ENCODE data around the gene ALPK1. TPM values are rescaled to one million over a fixed set of nuclear protein-coding genes. Genes with fewer than 3 reads are reported as not detected.
A peak's percentile ranks its signal among the peaks of the same experiment; 100 is the strongest.

Gene ALPK1
- polyA plus RNA-seq, 1 of the 3 experiments (the other 2 are of a cell fraction) = 2.8 TPM

- no peaks in the 10 kb centered on the region for H3K79me2 ChIP-seq (ENCODE audit: insufficient read depth)
These were observed 21.3 kb downstream of the ALPK1 start for GRCh38 chr4:112318239-112319142.

GRCh38 chr4:112321776-112322684 lies 24.9 kb downstream of the ALPK1 start:
- Histone ChIP-seq H3K79me2 (ENCODE audit: insufficient read depth) (no peaks in the 10 kb centered on the region), H3K9me3 (no peaks in the 10 kb centered on the region), H3K27ac (ENCODE audit: low read depth in 2 of 2, low read length in 1 of 2) (no peak overlapping the region), H3K27me3 (ENCODE audit: insufficient read depth) (no peaks in the 10 kb centered on the region), H3K9me2 (no peaks in the 10 kb centered on the region), H3K4me3 (ENCODE audit: low read depth in 2 of 2, low read length in 1 of 2) (no peak overlapping the region; a peak in 2 of 4 replicates), H3K4me1 (ENCODE audit: control insufficient read depth in 1 of 2, insufficient read depth in 2 of 2, low read depth in 1 of 2, low read length in 1 of 2) (peaks cover 0 to 12% of the 10 kb centered on the region in 2 experiments; a peak in 2 of 4 replicates), H4K20me1 (ENCODE audit: insufficient read depth) (no peaks in the 10 kb centered on the region), H3K36me3 (replicated peaks in 1 of 2; ENCODE audit: control insufficient read depth in 1 of 2, insufficient read depth in 2 of 2, low read length in 1 of 2) (no peaks in the 10 kb centered on the region), H3K9ac (no peak overlapping the region), H3F3A (replicated peaks; ENCODE audit: insufficient read depth) (no peaks in the 10 kb centered on the region), H3K4me2 (no peak overlapping the region), H2AFZ (ENCODE audit: low read depth) (no peak overlapping the region)
- CTCF ChIA-PET = interaction anchor here (0.6 to 3.4 kb wide), 33 partner anchors 9 to 715 kb away, joined by 3 to 16 read pairs (median 3); partner anchors contain the start of gene FAM241A
- TF ChIP-seq EZH2phosphoT487 (IDR thresholded peaks at IDR 0.05; ENCODE audit: borderline replicate concordance, low read depth) = no peak
- TF ChIP-seq IRF3 (IDR thresholded peaks at IDR 0.05; ENCODE audit: low read depth, low read length) = no peak
- no peak for TF ChIP-seq YY1 (IDR thresholded peaks at IDR 0.05; ENCODE audit: low read depth)
- peak; percentile 98 for TF ChIP-seq CTCF (IDR thresholded peaks at IDR 0.05)
- TF ChIP-seq SMC3 (IDR thresholded peaks at IDR 0.05; ENCODE audit: low read depth, low read length) = peak; percentile 54
- TF ChIP-seq TCF12 (IDR thresholded peaks at IDR 0.05) = no peak
- TF ChIP-seq SIN3A (IDR thresholded peaks at IDR 0.05; ENCODE audit: borderline replicate concordance, low read depth, low read length) = no peak
- no peak for TF ChIP-seq TEAD4 (IDR thresholded peaks at IDR 0.05; ENCODE audit: borderline replicate concordance, insufficient read depth)
- no peak for TF ChIP-seq MAX (IDR thresholded peaks at IDR 0.05; ENCODE audit: low read depth)
- no peak for TF ChIP-seq TAF1 (IDR thresholded peaks at IDR 0.05; ENCODE audit: borderline replicate concordance, low read depth, low read length)
- TF ChIP-seq GATA2 (CRISPR knock-in tag; IDR thresholded peaks at IDR 0.05) = no peak
- no peak for TF ChIP-seq FOSL2 (IDR thresholded peaks at IDR 0.05; ENCODE audit: borderline replicate concordance, low read depth)
- TF ChIP-seq RAD21 (IDR thresholded peaks at IDR 0.05; ENCODE audit: low read length) = peak; percentile 71
- 23% methylated on average over 4 of the region's 4 CpGs for WGBS (ENCODE audit: low lambda C conversion rate)
- POLR2A ChIA-PET = no interaction called here
- DNase-seq = peak; percentile 44

More at GRCh38 chr4:112318239-112319142, 21.3 kb downstream of the ALPK1 start:
- H3K9ac ChIP-seq = no peak overlapping the region
- no peaks in the 10 kb centered on the region for H3K27me3 ChIP-seq (ENCODE audit: insufficient read depth)
- WGBS (ENCODE audit: low lambda C conversion rate) = 75% methylated on average over 5 of the region's 5 CpGs
- no peaks in the 10 kb centered on the region for H3K9me3 ChIP-seq
- no peaks in the 10 kb centered on the region for H3K9me2 ChIP-seq
- TF ChIP-seq IRF3 (IDR thresholded peaks at IDR 0.05; ENCODE audit: low read depth, low read length) (no peak), MEF2A (IDR thresholded peaks at IDR 0.05; ENCODE audit: borderline replicate concordance, low read depth) (no peak)
- CTCF ChIA-PET = no interaction called here
- H3K27ac ChIP-seq (ENCODE audit: low read depth in 2 of 2, low read length in 1 of 2) = no peak overlapping the region
- H4K20me1 ChIP-seq (ENCODE audit: insufficient read depth) = no peaks in the 10 kb centered on the region
- POLR2A ChIA-PET = no interaction called here
- H3K4me1 ChIP-seq (ENCODE audit: control insufficient read depth in 1 of 2, insufficient read depth in 2 of 2, low read depth in 1 of 2, low read length in 1 of 2) = peaks cover 0 to 3% of the 10 kb centered on the region in 2 experiments; a peak in 1 of 4 replicates
- H3K4me3 ChIP-seq (ENCODE audit: low read depth in 2 of 2, low read length in 1 of 2) = no peak overlapping the region
- no peak for DNase-seq
- H3F3A ChIP-seq (replicated peaks; ENCODE audit: insufficient read depth) = no peaks in the 10 kb centered on the region
- no peak overlapping the region for H3K4me2 ChIP-seq
- no peaks in the 10 kb centered on the region for H3K36me3 ChIP-seq (replicated peaks in 1 of 2; ENCODE audit: control insufficient read depth in 1 of 2, insufficient read depth in 2 of 2, low read length in 1 of 2)
- no peak overlapping the region for H2AFZ ChIP-seq (ENCODE audit: low read depth)
